ENCODE data around the gene GPR139.

- no peak for TF ChIP-seq ETV6 (conservative IDR thresholded peaks at IDR 0.05 in 1 of 2, IDR thresholded peaks at IDR 0.05 in 1 of 2; ENCODE audit: borderline replicate concordance in 1 of 2, low read depth in 1 of 2)
- TF ChIP-seq SMC3 (IDR thresholded peaks at IDR 0.05; ENCODE audit: borderline replicate concordance, low read length), result no peak
- TF ChIP-seq, protein P1, sequence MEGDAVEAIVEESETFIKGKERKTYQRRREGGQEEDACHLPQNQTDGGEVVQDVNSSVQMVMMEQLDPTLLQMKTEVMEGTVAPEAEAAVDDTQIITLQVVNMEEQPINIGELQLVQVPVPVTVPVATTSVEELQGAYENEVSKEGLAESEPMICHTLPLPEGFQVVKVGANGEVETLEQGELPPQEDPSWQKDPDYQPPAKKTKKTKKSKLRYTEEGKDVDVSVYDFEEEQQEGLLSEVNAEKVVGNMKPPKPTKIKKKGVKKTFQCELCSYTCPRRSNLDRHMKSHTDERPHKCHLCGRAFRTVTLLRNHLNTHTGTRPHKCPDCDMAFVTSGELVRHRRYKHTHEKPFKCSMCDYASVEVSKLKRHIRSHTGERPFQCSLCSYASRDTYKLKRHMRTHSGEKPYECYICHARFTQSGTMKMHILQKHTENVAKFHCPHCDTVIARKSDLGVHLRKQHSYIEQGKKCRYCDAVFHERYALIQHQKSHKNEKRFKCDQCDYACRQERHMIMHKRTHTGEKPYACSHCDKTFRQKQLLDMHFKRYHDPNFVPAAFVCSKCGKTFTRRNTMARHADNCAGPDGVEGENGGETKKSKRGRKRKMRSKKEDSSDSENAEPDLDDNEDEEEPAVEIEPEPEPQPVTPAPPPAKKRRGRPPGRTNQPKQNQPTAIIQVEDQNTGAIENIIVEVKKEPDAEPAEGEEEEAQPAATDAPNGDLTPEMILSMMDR (IDR thresholded peaks at IDR 0.05 in 2 of 3, conservative IDR thresholded peaks at IDR 0.05 in 1 of 3; ENCODE audit: control insufficient read depth in 2 of 3, extremely low read depth in 1 of 3, insufficient read depth in 1 of 3, low read depth in 3 of 3, low read length in 3 of 3), result no peak
- no peak for TF ChIP-seq YY1 (IDR thresholded peaks at IDR 0.05; ENCODE audit: low read depth, low read length)
- TF ChIP-seq SP1 (IDR thresholded peaks at IDR 0.05; ENCODE audit: low read depth, low read length), result no peak
- TF ChIP-seq PAX5 (IDR thresholded peaks at IDR 0.05; ENCODE audit: borderline replicate concordance, low read depth, low read length), result no peak
- no peak for TF ChIP-seq MXI1 (IDR thresholded peaks at IDR 0.05; ENCODE audit: low read depth, low read length)
- TF ChIP-seq MYC (IDR thresholded peaks at IDR 0.05; ENCODE audit: insufficient read depth, insufficient read length, insufficient replicate concordance, low read length, severe bottlenecking), result no peak
- no peak for TF ChIP-seq POLR2A (IDR thresholded peaks at IDR 0.05; ENCODE audit: low read depth, low read length)
- TF ChIP-seq NRF1 (conservative IDR thresholded peaks at IDR 0.05; ENCODE audit: low read depth, low read length), result no peak
- no peak for TF ChIP-seq CUX1 (IDR thresholded peaks at IDR 0.05; ENCODE audit: insufficient replicate concordance, low read depth, low read length)
- peak; percentile 80 for TF ChIP-seq REST (IDR thresholded peaks at IDR 0.05; ENCODE audit: low read depth, low read length)
- TF ChIP-seq, protein P2, sequence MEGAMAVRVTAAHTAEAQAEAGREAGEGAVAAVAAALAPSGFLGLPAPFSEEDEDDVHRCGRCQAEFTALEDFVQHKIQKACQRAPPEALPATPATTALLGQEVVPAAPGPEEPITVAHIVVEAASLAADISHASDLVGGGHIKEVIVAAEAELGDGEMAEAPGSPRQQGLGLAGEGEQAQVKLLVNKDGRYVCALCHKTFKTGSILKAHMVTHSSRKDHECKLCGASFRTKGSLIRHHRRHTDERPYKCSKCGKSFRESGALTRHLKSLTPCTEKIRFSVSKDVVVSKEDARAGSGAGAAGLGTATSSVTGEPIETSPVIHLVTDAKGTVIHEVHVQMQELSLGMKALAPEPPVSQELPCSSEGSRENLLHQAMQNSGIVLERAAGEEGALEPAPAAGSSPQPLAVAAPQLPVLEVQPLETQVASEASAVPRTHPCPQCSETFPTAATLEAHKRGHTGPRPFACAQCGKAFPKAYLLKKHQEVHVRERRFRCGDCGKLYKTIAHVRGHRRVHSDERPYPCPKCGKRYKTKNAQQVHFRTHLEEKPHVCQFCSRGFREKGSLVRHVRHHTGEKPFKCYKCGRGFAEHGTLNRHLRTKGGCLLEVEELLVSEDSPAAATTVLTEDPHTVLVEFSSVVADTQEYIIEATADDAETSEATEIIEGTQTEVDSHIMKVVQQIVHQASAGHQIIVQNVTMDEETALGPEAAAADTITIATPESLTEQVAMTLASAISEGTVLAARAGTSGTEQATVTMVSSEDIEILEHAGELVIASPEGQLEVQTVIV (IDR thresholded peaks at IDR 0.05; ENCODE audit: borderline replicate concordance, partially characterized antibody), result no peak
- TF ChIP-seq JUND (IDR thresholded peaks at IDR 0.05; ENCODE audit: low read depth, low read length), result no peak
Measured at GRCh38 chr16:20023190-20023589, 50.5 kb downstream of the GPR139 start.

All from GM12878 (cell line).